CD4-positive, alpha-beta memory T cell (primary cell): ENCODE data around the gene PTHLH. TPM values are rescaled to one million over a fixed set of nuclear protein-coding genes. Genes with fewer than 3 reads are reported as not detected.
A peak's percentile ranks its signal among the peaks of the same experiment; 100 is the strongest.

Experiments
- CTCF ChIA-PET: fragments of 350-600 bp; sonication (Branson Sonifier 250); formaldehyde crosslinking; loops from one replicate; lab custom pipeline; 2021; ENCODE audit warnings: inconsistent platforms; ENCODE audit not compliant: partially characterized antibody; lab: Charles Lee
- POLR2A ChIA-PET: fragments of 350-600 bp; sonication (Branson Sonifier 250); formaldehyde crosslinking; loops from one replicate; lab custom pipeline; 2021; ENCODE audit not compliant: partially characterized antibody; lab: Charles Lee
- DNase-seq, 5 donors: peaks; one replicate each; pipeline versions ENCODE4 v3.0.0 to v3.0.0-alpha.2; 2020 to 2022; ENCODE audit warnings: mixed read lengths in 1 of 5
- H3K27ac ChIP-seq: one replicate; pipeline ENCODE4 v1.7.0; 2013; ENCODE audit warnings: low read depth, low read length
- H3K27me3 ChIP-seq: 2 replicates; pipeline ENCODE4 v1.7.0; 2013; ENCODE audit warnings: mild to moderate bottlenecking, low read length, moderate library complexity; ENCODE audit not compliant: insufficient read depth
- H3K36me3 ChIP-seq: 2 replicates; pipeline ENCODE4 v1.7.0; 2013; ENCODE audit warnings: mild to moderate bottlenecking, low read length, moderate library complexity; ENCODE audit not compliant: insufficient read depth
- H3K4me1 ChIP-seq: 2 replicates; pipeline ENCODE4 v1.7.0; 2013; ENCODE audit warnings: mild to moderate bottlenecking, low read length, moderate library complexity; ENCODE audit not compliant: insufficient read depth
- H3K4me3 ChIP-seq, 2 donors: one replicate each; pipeline ENCODE4 v1.7.0; 2013; ENCODE audit warnings: low read length in 2 of 2, mild to moderate bottlenecking in 1 of 2
- H3K9me3 ChIP-seq, 2 donors: one replicate each; pipeline ENCODE4 v1.7.0; 2013; ENCODE audit warnings: low read length in 2 of 2, control low read depth in 1 of 2; ENCODE audit not compliant: control insufficient read depth in 1 of 2
- H3K27ac Mint-ChIP-seq, 7 donors: one replicate each; pipeline ENCODE4 v1.8.0; 2020 to 2021; ENCODE audit warnings: mixed read lengths in 7 of 7, mild to moderate bottlenecking in 6 of 7, inconsistent platforms in 3 of 7, moderate library complexity in 3 of 7
- H3K27me3 Mint-ChIP-seq, 2 donors: one replicate each; pipeline ENCODE4 v1.8.0; 2020 to 2021; ENCODE audit warnings: mixed read lengths in 2 of 2
- H3K36me3 Mint-ChIP-seq, 2 donors: one replicate each; pipeline ENCODE4 v1.8.0; 2020 to 2021; ENCODE audit warnings: mixed read lengths in 2 of 2, inconsistent platforms in 1 of 2, mild to moderate bottlenecking in 1 of 2
- H3K4me1 Mint-ChIP-seq, 4 donors: one replicate each; pipeline ENCODE4 v1.8.0; 2020 to 2021; ENCODE audit warnings: mixed read lengths in 4 of 4, mild to moderate bottlenecking in 1 of 4
- H3K4me3 Mint-ChIP-seq, 8 donors: one replicate each; pipeline ENCODE4 v1.8.0; 2020 to 2021; ENCODE audit warnings: mixed read lengths in 8 of 8, mild to moderate bottlenecking in 7 of 8, moderate library complexity in 6 of 8, inconsistent platforms in 3 of 8
- H3K9me3 Mint-ChIP-seq, 8 donors: one replicate each; pipeline ENCODE4 v1.8.0; 2020 to 2021; ENCODE audit warnings: mixed read lengths in 8 of 8, mild to moderate bottlenecking in 5 of 8, inconsistent platforms in 3 of 8, moderate library complexity in 1 of 8
- intact Hi-C: fragments of 100-400 bp; cut with micrococcal nuclease; formaldehyde crosslinking; loops from one replicate; pipeline ENCODE4 v1.15.1; 2023
- polyA plus RNA-seq, 2 donors: library from polyadenylated mRNA; unstranded; fragments of 300-500 nt; fragmentation: Illumina TruSeq; gene quantifications; one replicate each; pipeline ENCODE4 v1.2.3, GENCODE V29; 2021
- total RNA-seq, 2 experiments: library from RNA; stranded (reverse); gene quantifications; one replicate each; pipeline ENCODE4 v1.2.3, GENCODE V29; 2021

Gene PTHLH
- total RNA-seq (not detected), polyA plus RNA-seq (not detected)

DNA sequence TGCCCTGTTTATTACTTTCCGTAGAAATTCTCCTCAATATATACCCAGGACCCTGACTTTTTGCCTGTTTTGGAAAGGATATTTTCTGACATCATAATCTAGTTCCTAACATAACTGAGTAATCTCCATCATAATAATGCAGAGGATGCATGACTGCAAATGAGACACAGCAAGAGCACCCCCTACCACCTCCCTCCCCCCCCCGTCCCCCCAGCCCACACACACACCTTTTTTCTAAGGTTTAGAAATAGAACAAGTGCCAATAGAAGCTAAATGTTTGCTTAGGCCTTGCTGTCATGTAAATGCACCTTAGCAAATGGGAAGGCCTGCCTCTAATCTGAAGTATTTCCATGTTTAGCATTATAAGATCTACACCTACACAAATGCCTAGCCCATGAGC, at the start of gene PTHLH:
Gene PTHLH (minus strand): TSS at position 13 of the 400 bp plus-strand sequence. CDS start 3,239 bp downstream, outside the sequence.
- POLR2A ChIA-PET: no interaction called here
- no peak for DNase-seq
- Histone ChIP-seq H3K27ac (no peak within 1 kb of the TSS), H3K27me3 (peaks cover 48% of the 10 kb centered on the region), H3K36me3 (no peaks in the 10 kb centered on the region), H3K9me3 (no peaks in the 10 kb centered on the region), H3K4me3 (no peak within 1 kb of the TSS), H3K4me1 (peaks cover 22% of the 10 kb centered on the region)
- CTCF ChIA-PET: no interaction called here
- H3K36me3 Mint-ChIP-seq: no peaks in the 10 kb centered on the region
- peaks cover 14 to 42% (median 25%) of the 10 kb centered on the region in 4 donors for H3K4me1 Mint-ChIP-seq
- no peak within 1 kb of the TSS for H3K27ac Mint-ChIP-seq
- intact Hi-C loops: no loop called here
- H3K4me3 Mint-ChIP-seq: peak within 1 kb of the TSS in 6 of 8 donors; percentile 60 to 74 (median 68)
- H3K9me3 Mint-ChIP-seq: no peaks in the 10 kb centered on the region
- H3K27me3 Mint-ChIP-seq: peaks cover 54 to 60% of the 10 kb centered on the region in 2 donors

GRCh38 chr12:28021704-28022103, 49.2 kb upstream of the PTHLH start:
- Histone ChIP-seq H3K27ac (no peak overlapping the region), H3K9me3 (no peaks in the 10 kb centered on the region), H3K4me3 (no peak overlapping the region), H3K36me3 (no peaks in the 10 kb centered on the region), H3K4me1 (no peaks in the 10 kb centered on the region), H3K27me3 (no peaks in the 10 kb centered on the region)
- Mint-ChIP-seq H3K4me1 (no peaks in the 10 kb centered on the region), H3K9me3 (peaks cover 0 to 2% (median 0%) of the 10 kb centered on the region in 8 donors), H3K27me3 (peaks cover 2 to 10% of the 10 kb centered on the region in 2 donors), H3K36me3 (no peaks in the 10 kb centered on the region), H3K27ac (no peak overlapping the region), H3K4me3 (no peak overlapping the region)
- ChIA-PET CTCF (no interaction called here), POLR2A (no interaction called here)
- intact Hi-C loops: no loop called here
- DNase-seq: no peak

GRCh38 chr12:28017873-28018255, 45.3 kb upstream of the PTHLH start:
- no peak overlapping the region for H3K4me3 Mint-ChIP-seq
- H3K4me1 ChIP-seq: no peaks in the 10 kb centered on the region
- DNase-seq: no peak
- no peaks in the 10 kb centered on the region for H3K36me3 ChIP-seq
- no peaks in the 10 kb centered on the region for H3K36me3 Mint-ChIP-seq
- POLR2A ChIA-PET: no interaction called here
- CTCF ChIA-PET: no interaction called here
- no peaks in the 10 kb centered on the region for H3K27me3 ChIP-seq
- H3K27ac ChIP-seq: no peak overlapping the region
- H3K9me3 Mint-ChIP-seq: peaks cover 0 to 2% (median 0%) of the 10 kb centered on the region in 8 donors
- H3K27me3 Mint-ChIP-seq: peaks cover under 1 to 5% of the 10 kb centered on the region in 2 donors
- no peaks in the 10 kb centered on the region for H3K9me3 ChIP-seq
- no peak overlapping the region for H3K4me3 ChIP-seq
- intact Hi-C loops: no loop called here
- no peak overlapping the region for H3K27ac Mint-ChIP-seq
- H3K4me1 Mint-ChIP-seq: no peaks in the 10 kb centered on the region

- POLR2A ChIA-PET: no interaction called here
- H3K27ac ChIP-seq: no peak overlapping the region
- peaks cover 0 to 2% (median 0%) of the 10 kb centered on the region in 8 donors for H3K9me3 Mint-ChIP-seq
- CTCF ChIA-PET: no interaction called here
- H3K4me3 ChIP-seq: no peak overlapping the region
- no peaks in the 10 kb centered on the region for H3K36me3 Mint-ChIP-seq
- no peaks in the 10 kb centered on the region for H3K27me3 ChIP-seq
- intact Hi-C loops: no loop called here
- no peak for DNase-seq
- H3K27me3 Mint-ChIP-seq: peaks cover 0 to 2% of the 10 kb centered on the region in 2 donors
- H3K4me3 Mint-ChIP-seq: no peak overlapping the region
- no peak overlapping the region for H3K27ac Mint-ChIP-seq
- no peaks in the 10 kb centered on the region for H3K36me3 ChIP-seq
- no peaks in the 10 kb centered on the region for H3K4me1 ChIP-seq
- H3K4me1 Mint-ChIP-seq: no peaks in the 10 kb centered on the region
- H3K9me3 ChIP-seq: no peaks in the 10 kb centered on the region
These were observed 44.8 kb upstream of the PTHLH start for GRCh38 chr12:28017126-28017872.

DNA sequence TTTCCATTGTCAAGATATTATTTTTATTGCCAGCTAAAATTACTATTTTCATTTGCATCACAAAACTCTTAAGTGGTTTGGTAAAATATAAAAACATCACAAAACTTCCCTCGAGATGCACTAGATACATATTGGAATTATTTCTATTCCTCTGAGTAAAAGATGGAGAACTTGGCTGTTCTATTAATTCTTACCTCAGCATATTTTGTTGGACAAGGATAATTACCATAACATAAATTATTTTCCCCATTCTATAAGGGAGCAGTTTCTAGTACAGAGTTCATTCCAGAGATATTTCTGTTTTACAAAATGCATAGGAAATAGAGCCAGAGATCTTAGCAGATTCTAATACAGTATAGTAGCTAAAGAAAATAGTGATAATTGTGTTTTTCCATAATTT, 42.6 kb upstream of the PTHLH start:
- H3K4me1 Mint-ChIP-seq: no peaks in the 10 kb centered on the region
- H3K27ac Mint-ChIP-seq: no peak overlapping the region
- H3K36me3 Mint-ChIP-seq: no peaks in the 10 kb centered on the region
- H3K27ac ChIP-seq: no peak overlapping the region
- H3K4me3 Mint-ChIP-seq: no peak overlapping the region
- H3K4me3 ChIP-seq: no peak overlapping the region
- H3K36me3 ChIP-seq: no peaks in the 10 kb centered on the region
- ChIA-PET POLR2A (no interaction called here), CTCF (no interaction called here)
- DNase-seq: no peak
- peaks cover 0 to 3% of the 10 kb centered on the region in 2 donors for H3K27me3 Mint-ChIP-seq
- no peaks in the 10 kb centered on the region for H3K9me3 ChIP-seq
- H3K27me3 ChIP-seq: no peaks in the 10 kb centered on the region
- H3K9me3 Mint-ChIP-seq: peaks cover 0 to 2% (median 0%) of the 10 kb centered on the region in 8 donors
- no peaks in the 10 kb centered on the region for H3K4me1 ChIP-seq
- intact Hi-C loops: no loop called here

DNA sequence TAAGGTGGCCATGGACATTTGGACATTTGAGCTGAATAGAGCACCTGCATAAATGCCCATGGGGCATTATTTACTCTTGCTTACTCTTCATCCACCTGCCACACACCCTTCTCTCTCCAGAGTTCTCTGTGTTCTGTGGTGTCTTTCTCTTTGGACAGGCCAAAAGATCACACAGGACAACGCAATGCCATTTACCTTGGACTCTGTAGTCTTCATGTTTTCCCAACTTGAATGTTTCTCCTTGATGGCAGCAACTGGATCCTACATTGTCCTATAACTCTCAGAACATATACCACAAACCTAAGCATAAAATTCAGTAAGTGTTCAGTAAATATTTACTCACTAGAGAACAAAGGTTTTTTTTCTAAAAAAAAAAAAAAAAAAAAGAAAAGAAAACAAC, 41.7 kb upstream of the PTHLH start:
- Histone ChIP-seq H3K9me3 (no peaks in the 10 kb centered on the region), H3K4me1 (no peaks in the 10 kb centered on the region), H3K4me3 (no peak overlapping the region), H3K27ac (no peak overlapping the region), H3K36me3 (no peaks in the 10 kb centered on the region), H3K27me3 (no peaks in the 10 kb centered on the region)
- intact Hi-C loops: no loop called here
- Mint-ChIP-seq H3K9me3 (peaks cover 0 to 2% (median 0%) of the 10 kb centered on the region in 8 donors), H3K27ac (no peak overlapping the region), H3K27me3 (peaks cover 0 to 4% of the 10 kb centered on the region in 2 donors), H3K4me3 (no peak overlapping the region), H3K4me1 (no peaks in the 10 kb centered on the region), H3K36me3 (no peaks in the 10 kb centered on the region)
- ChIA-PET POLR2A (no interaction called here), CTCF (no interaction called here)
- DNase-seq: no peak

- Mint-ChIP-seq H3K4me1 (no peaks in the 10 kb centered on the region), H3K9me3 (peaks cover 0 to 8% (median 0%) of the 10 kb centered on the region in 8 donors), H3K4me3 (no peak overlapping the region), H3K27ac (no peak overlapping the region), H3K27me3 (peaks cover 4% of the 10 kb centered on the region in 2 donors), H3K36me3 (no peaks in the 10 kb centered on the region)
- H3K27me3 ChIP-seq: no peaks in the 10 kb centered on the region
- H3K27ac ChIP-seq: no peak overlapping the region
- no peak overlapping the region for H3K4me3 ChIP-seq
- H3K9me3 ChIP-seq: no peaks in the 10 kb centered on the region
- ChIA-PET CTCF (no interaction called here), POLR2A (no interaction called here)
- intact Hi-C loops: no loop called here
- no peaks in the 10 kb centered on the region for H3K36me3 ChIP-seq
- no peaks in the 10 kb centered on the region for H3K4me1 ChIP-seq
- DNase-seq: no peak
These were observed 39.9 kb upstream of the PTHLH start for GRCh38 chr12:28012333-28012918.
